PC-3 (cell line): ENCODE data around the gene GLRA3.

Experiments used
- CTCF ChIP-seq: fragments of 300-600 bp; sonication (generic); conservative IDR thresholded peaks from 2 replicates; pipeline ENCODE4 v1.5.1; 2017; ENCODE audit warnings: antibody characterized with exemption, low read depth, mild to moderate bottlenecking, low read length
- EZH2phosphoT487 ChIP-seq: fragments of 300-600 bp; sonication (generic); IDR thresholded peaks from 2 replicates; pipeline ENCODE4 v1.6.1; 2018; ENCODE audit warnings: mild to moderate bottlenecking, antibody characterized with exemption, low read length, borderline replicate concordance

DNA sequence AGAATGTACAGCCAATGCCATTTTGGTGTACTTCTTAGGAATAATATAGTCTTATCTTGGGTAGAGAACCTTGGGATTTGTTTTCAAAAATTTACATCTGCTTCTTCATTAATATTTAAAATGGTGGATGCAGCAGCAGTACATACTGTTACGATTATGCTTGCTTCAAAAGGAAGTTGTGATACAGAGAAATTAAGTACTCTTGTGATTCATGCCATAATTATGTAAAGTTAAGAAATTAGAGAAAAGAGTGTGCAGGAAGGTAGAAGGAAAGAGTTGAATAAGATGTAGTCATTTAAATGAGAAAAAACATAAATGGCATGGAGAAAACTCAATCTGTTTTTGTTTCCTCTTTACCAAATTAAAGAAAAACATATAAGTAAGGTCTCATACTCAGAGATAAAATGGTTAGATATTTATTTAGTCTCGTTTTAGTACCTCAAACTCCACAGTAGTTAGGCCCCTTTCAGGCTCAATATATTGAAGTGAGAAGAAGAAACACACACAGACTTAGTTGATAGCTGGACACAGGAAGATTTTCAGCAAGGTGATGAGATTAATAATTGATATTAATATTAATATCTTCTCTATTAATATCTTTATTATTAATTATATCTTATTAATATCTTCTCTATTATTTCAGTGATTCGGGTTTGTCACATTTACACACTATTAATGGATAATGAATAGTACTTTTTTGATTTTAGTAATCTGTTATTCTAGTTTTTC lies 236.6 kb downstream of the GLRA3 start:
- no peak for TF ChIP-seq EZH2phosphoT487
- TF ChIP-seq CTCF: no peak
